Sigmoid colon (tissue), 4 donors: ENCODE results near the gene HOXB9.

Experiments used
- CTCF ChIP-seq, 4 experiments: fragments of 450-650 bp in 3 of 4; fragments of 200-600 bp in 1 of 4; IDR thresholded peaks; one replicate each; pipeline ENCODE4 v1.5.1; 2016 to 2019; ENCODE audit warnings: antibody characterized with exemption in 4 of 4, mild to moderate bottlenecking in 3 of 4, moderate library complexity in 2 of 4
- EP300 ChIP-seq, 4 donors: sonication (generic); formaldehyde crosslinking; IDR thresholded peaks; one replicate each; pipeline ENCODE4 v1.6.1; 2017; ENCODE audit warnings: antibody characterized with exemption in 4 of 4
- POLR2A ChIP-seq, 2 donors: fragments of 450-650 bp; IDR thresholded peaks; one replicate each; pipeline ENCODE4 v1.6.1; 2016; ENCODE audit warnings: antibody characterized with exemption in 2 of 2, mild to moderate bottlenecking in 2 of 2, moderate library complexity in 2 of 2

DNA sequence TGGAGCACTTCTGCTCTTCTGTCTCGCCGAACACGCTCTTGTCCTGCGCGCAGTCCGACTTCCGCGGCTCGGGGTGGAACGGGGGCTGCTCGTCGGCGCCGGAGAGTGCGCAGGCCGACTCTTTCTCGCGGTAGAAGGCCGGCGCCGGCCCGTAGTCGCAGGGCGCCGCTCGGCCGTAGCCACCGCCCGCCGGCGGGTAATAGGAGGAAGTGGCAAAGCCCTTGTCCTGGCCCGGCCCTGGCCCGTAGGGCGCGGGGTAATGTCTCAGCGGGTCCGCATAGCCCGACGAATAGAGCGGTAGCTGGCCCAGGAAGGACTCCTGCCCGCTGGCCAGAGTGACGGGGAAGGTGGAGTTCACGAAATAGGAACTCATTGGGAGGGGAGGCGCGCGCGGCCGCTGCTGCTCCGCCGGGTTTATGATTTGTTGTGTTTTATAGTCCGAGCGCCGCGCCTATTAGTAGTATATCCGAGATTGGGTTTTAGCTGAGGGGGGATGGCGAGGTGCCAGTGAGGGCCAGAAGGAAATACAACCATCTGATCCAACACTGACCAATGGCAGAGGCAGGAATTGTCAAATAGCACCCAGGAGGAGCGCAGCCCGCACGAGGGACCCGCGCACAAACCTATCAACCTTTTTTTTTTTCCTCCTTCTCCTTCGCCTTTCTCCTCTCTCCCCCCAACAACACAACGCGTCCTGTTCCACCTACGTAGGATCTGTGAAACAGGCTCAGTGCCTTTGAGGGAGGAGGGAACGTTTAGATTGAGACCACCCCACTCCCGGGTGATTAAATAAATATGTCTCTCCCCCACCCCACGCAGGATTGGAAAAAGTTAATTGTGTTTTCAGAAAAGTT, 28.2 kb downstream of the HOXB9 start:
- no peak for TF ChIP-seq CTCF (IDR thresholded peaks at IDR 0.05)
- TF ChIP-seq POLR2A (IDR thresholded peaks at IDR 0.05) = peak; percentile 36 to 73
- no peak for TF ChIP-seq EP300 (IDR thresholded peaks at IDR 0.05)
